ENCODE measurements around the gene RBM18.

RBM18 gene

DNA sequence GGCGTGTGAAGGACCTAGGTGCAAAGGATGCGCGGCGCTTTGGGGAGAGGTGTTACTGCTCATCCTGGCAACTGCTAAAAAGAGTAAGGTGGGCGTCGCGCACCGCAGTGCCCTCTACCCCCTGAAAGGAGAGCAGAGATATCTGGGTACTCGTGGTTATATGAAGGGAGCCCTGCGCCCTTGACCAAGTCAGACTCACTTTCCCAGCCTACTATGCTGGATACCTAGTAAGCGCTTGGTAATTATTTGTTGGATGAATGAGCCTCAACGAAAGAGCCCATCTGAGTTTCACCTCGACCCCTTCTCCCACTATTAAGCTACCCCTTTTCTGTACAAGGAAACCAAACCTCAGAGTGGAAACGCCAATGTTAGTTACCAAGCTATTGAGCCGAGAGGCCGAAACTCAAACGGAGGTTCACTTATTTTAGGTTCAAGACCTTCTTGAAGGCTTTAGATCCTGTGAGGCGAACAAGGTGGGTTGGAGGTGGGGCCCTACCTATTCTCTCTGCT, 43.9 kb downstream of the RBM18 start:
- DNase-seq = no peak

DNA sequence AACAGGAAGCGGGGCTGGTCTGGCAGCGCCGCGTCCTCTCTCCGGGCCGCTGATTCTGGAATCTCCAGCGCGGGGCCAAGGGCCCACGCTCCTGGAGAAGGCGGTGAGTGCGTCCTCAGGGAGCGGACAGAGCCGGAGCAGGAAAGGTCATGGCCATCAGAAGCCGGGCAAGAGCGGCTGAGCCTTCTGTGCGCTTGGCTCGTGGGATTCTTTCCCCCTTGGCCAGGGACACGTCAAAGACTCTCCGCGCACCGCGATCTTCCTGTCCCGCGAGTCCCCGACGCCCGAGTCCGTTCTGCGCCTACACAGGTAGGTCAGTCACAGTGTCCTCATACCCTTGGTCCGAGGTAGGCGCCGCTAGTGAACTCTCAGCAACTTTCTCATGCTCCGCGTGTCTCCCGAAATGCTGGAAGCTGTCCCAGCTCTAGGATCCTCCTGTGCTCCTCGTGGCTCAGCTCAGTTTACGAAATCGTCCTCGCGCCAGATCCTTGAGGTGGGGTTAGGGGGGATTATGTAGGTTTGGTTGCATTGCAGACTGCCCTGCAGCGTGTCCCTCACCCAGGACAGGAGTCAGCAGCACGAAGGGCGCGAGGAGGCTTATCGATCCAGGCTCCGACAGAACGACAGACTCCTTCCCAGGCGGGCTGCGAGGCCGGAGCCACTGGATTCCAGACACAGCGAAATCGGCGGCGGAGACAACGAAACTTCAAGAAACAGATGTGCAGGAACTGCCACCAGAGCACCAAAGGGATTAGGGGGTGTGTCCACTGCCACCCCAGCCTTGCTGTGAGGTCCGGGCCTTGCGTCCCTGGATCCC, 44.6 kb downstream of the RBM18 start:
- no peak for DNase-seq

GRCh38 chr9:122218935-122219855, 45.4 kb downstream of the RBM18 start:
- DNase-seq = no peak

- DNase-seq = no peak
Measured at GRCh38 chr9:122218071-122218934, 46.3 kb downstream of the RBM18 start.

- DNase-seq = no peak
Measured at GRCh38 chr9:122217640-122218039, 47.0 kb downstream of the RBM18 start.

- DNase-seq = no peak
Measured at GRCh38 chr9:122216798-122217418, 47.7 kb downstream of the RBM18 start.

GRCh38 chr9:122216138-122216797, 48.4 kb downstream of the RBM18 start:
- no peak for DNase-seq

GRCh38 chr9:122215663-122216062, 49.0 kb downstream of the RBM18 start:
- no peak for DNase-seq

GRCh38 chr9:122214507-122214906, 50.1 kb downstream of the RBM18 start:
- no peak for DNase-seq

DNA sequence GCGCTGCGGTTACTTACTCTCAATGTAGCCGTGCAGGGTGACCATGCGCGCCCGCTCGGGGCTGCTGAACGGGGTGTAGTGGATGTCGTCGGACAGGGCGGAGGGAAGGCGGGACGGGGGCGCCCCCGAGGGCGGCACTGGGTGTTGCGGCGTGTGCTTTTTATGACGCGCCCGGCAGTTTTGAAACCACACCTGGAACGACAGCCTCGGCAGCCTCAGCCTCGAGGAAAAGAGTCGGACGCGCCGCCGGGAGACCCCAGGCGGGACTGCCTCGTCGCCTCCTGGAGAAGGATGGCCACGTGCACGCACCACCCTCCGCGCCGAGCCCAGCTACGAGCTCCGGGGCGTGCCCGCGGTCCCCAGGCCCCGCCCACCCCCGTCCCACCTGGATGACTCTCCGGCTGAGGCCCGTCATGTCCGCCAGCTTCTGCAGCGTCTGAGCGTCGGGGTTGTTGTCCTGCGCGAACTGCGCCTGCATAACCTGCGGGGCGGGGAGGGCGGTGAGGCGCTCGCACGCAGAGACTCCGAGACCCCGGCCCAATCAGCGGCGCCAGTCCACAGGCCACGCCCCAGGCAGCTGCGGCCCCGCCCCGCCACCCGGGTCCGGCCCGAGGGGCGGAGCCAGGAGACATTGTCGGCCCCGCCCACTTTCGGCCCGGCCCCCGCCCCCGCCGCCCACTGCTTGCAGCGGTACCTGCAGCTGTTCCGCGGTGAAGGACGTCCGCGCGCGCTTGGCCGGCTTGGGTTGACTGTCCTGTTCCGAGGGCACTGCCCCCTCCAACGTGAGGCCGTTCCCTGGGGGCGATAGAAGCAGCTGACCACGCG, 50.8 kb downstream of the RBM18 start:
- peak; percentile 52 for DNase-seq

GRCh38 chr9:122213102-122213588, 51.5 kb downstream of the RBM18 start:
- no peak for DNase-seq

DNA sequence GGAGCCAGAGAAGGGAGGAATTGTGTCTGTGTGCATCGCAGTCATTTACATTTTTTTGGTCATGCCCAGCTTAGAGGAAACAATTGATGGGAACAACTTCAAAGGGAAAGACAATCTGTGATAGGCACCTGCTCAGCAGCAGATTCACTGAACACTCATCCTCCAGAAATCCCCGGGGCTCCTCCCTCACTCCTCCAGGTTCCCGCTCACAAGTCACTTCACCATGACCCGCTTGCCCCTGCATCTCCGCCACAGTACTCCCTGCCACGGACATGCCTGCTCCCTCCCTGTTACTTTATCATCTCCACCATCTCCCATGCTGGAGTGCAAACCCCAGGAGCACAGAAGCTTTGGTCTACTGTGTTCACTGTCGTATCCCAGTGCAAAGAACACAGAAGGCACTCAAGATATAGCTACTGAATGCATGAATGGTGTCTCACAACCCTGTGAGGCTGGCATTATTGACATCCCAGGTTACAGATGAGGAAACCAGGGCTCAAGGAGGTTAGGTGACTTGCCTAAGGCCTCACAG, 52.1 kb downstream of the RBM18 start:
- no peak for DNase-seq

- DNase-seq = no peak
Measured at GRCh38 chr9:122209451-122209850, 55.2 kb downstream of the RBM18 start.

DNA sequence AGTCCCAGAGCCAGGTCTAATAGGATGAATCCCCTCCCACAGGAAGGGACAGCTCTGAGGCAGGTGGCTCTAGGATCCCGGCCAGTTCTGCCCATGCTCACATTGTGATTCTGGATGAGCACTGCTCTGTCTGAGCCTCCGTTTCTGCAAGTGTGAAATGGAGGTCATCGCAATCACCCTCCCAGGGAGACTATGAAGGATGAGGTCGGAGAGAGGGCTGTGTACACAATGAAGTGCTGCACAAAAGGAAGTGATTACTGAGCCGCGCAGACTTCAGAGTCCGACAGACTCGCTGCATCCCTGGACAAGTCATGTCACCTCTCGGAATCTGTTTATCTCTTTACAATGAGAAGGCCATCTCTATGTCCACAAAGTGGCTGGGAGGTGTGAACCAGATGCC, 57.5 kb downstream of the RBM18 start:
- DNase-seq = no peak

- DNase-seq = no peak
Measured at GRCh38 chr9:122206118-122207046, 58.3 kb downstream of the RBM18 start.

DNA sequence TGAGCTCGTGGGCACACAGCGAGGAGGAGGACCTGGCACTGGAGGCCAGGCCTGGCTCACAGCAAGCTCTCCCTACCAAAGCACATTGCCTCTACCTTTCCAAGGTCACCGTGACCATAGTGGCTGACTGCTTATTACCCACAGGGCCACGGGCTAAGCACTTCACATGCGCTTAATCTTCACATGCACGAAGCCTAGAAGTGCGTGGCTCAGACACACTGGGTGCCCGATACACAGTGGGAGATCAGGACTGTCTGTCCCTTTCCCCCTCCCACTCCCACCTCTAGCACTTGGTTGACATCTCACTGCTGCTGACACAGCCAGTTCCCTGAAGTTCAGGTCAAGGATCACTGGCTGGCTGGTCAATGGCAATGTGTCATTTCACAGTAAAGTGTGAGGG, 59.5 kb downstream of the RBM18 start:
- DNase-seq = no peak

- DNase-seq = no peak
Measured at GRCh38 chr9:122204491-122204890, 60.1 kb downstream of the RBM18 start.

DNA sequence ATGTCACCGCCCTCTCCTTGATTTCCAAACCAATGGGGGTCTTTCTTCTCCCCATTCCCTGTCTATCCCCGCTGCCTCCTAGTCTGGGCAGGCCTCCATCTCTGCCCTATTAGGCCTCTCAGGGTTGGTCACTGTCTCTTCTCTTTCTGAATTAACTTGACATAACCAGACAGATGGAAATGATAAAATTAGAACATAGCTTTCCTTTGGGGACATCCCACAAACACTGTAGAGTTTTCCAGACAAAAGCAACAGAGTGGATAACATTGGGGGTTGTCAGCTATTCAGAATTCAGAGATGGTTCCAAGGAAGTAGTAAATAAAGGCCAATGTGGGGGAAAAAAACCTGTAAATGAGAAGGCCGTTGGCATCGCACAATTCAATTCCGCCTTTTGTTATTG, 60.6 kb downstream of the RBM18 start:
- DNase-seq = no peak

DNA sequence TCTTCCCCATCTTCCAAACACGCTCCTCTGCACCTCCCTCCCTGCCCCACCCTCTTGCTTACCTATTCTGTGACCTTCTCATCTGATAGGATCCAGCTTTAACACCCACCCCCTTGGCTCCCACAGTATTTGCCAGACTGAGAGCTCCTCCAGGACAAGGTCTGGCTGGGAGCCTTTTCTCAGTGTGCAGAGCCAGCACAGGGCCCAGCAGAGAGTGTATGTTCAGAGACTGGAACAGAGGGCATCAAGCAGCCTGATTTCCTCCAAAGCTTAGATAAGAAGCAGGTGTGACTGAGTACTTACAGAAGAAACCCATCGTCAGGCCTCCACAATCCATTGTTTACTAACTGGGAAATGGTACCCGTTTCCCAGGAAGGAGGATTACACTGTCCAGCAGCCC, 62.5 kb downstream of the RBM18 start:
- no peak for DNase-seq
